Gastroesophageal sphincter (tissue), 3 donors: ENCODE measurements around the gene AGO1.

ENCODE experiments used
- EP300 ChIP-seq: sonication (generic); formaldehyde crosslinking; IDR thresholded peaks from one replicate; pipeline ENCODE4 v1.6.1; 2017; ENCODE audit warnings: antibody characterized with exemption, mild to moderate bottlenecking
- POLR2A ChIP-seq, 2 donors: fragments of 450-650 bp; IDR thresholded peaks; one replicate each; pipeline ENCODE4 v1.6.1; 2017; ENCODE audit warnings: antibody characterized with exemption in 2 of 2, mild to moderate bottlenecking in 2 of 2, moderate library complexity in 1 of 2
- POLR2AphosphoS5 ChIP-seq: sonication (generic); formaldehyde crosslinking; IDR thresholded peaks from one replicate; pipeline ENCODE4 v1.6.1; 2017; ENCODE audit warnings: antibody characterized with exemption
- TF ChIP-seq, protein P1 (sequence below), 4 experiments: fragments of 200-600 bp in 2 of 4; fragments of 450-650 bp in 2 of 4; sonication (generic) in 1 of 4; IDR thresholded peaks; one replicate each; pipeline ENCODE4 v1.5.1; 2017 to 2019; ENCODE audit warnings: antibody characterized with exemption in 4 of 4, mild to moderate bottlenecking in 2 of 4, moderate library complexity in 2 of 4

- TF ChIP-seq EP300 = no peak
- TF ChIP-seq, protein P1, sequence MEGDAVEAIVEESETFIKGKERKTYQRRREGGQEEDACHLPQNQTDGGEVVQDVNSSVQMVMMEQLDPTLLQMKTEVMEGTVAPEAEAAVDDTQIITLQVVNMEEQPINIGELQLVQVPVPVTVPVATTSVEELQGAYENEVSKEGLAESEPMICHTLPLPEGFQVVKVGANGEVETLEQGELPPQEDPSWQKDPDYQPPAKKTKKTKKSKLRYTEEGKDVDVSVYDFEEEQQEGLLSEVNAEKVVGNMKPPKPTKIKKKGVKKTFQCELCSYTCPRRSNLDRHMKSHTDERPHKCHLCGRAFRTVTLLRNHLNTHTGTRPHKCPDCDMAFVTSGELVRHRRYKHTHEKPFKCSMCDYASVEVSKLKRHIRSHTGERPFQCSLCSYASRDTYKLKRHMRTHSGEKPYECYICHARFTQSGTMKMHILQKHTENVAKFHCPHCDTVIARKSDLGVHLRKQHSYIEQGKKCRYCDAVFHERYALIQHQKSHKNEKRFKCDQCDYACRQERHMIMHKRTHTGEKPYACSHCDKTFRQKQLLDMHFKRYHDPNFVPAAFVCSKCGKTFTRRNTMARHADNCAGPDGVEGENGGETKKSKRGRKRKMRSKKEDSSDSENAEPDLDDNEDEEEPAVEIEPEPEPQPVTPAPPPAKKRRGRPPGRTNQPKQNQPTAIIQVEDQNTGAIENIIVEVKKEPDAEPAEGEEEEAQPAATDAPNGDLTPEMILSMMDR (IDR thresholded peaks at IDR 0.05) = no peak
- no peak for TF ChIP-seq POLR2A (IDR thresholded peaks at IDR 0.05)
- no peak for TF ChIP-seq POLR2AphosphoS5
Observed at GRCh38 chr1:35882586-35882944, 444 bp upstream of the AGO1 start.
